Measurements from ENCODE around the gene P2RY2. TPM values are rescaled to one million over a fixed set of nuclear protein-coding genes. Genes with fewer than 3 reads are reported as not detected.

P2RY2 gene
- total RNA-seq, 1 donor from 2014 or later = 4.2 TPM

GRCh38 chr11:73223998-73224730, 6.1 kb downstream of the P2RY2 start:
- no peak for TF ChIP-seq CTCF (IDR thresholded peaks at IDR 0.05; ENCODE audit: insufficient read depth, low read length, poor library complexity, severe bottlenecking)

GRCh38 chr11:73225001-73225686, 7.1 kb downstream of the P2RY2 start:
- no peak for DNase-seq (ENCODE audit: low read depth)
- H3K36me3 ChIP-seq (ENCODE audit: control insufficient read depth, insufficient read depth, low read length) = no peaks in the 10 kb centered on the region
- no peak for TF ChIP-seq CTCF (IDR thresholded peaks at IDR 0.05; ENCODE audit: insufficient read depth, low read length, poor library complexity, severe bottlenecking)
- no peaks in the 10 kb centered on the region for H3K27me3 ChIP-seq (ENCODE audit: control insufficient read depth, insufficient read depth, low read length)
- H3K4me3 ChIP-seq (ENCODE audit: low read depth, low read length) = no peak overlapping the region

More at GRCh38 chr11:73223998-73224730, 6.1 kb downstream of the P2RY2 start:
- Histone ChIP-seq H3K4me3 (ENCODE audit: low read depth, low read length) (no peak overlapping the region), H3K27me3 (ENCODE audit: control insufficient read depth, insufficient read depth, low read length) (no peaks in the 10 kb centered on the region), H3K36me3 (ENCODE audit: control insufficient read depth, insufficient read depth, low read length) (no peaks in the 10 kb centered on the region)
- DNase-seq (ENCODE audit: low read depth) = no peak

GRCh38 chr11:73225851-73226250, 7.8 kb downstream of the P2RY2 start:
- no peaks in the 10 kb centered on the region for H3K27me3 ChIP-seq (ENCODE audit: control insufficient read depth, insufficient read depth, low read length)
- H3K36me3 ChIP-seq (ENCODE audit: control insufficient read depth, insufficient read depth, low read length) = no peaks in the 10 kb centered on the region
- no peak overlapping the region for H3K4me3 ChIP-seq (ENCODE audit: low read depth, low read length)
- DNase-seq (ENCODE audit: low read depth) = no peak
- TF ChIP-seq CTCF (IDR thresholded peaks at IDR 0.05; ENCODE audit: insufficient read depth, low read length, poor library complexity, severe bottlenecking) = no peak

GRCh38 chr11:73226297-73227006, 8.4 kb downstream of the P2RY2 start:
- Histone ChIP-seq H3K27me3 (ENCODE audit: control insufficient read depth, insufficient read depth, low read length) (no peaks in the 10 kb centered on the region), H3K36me3 (ENCODE audit: control insufficient read depth, insufficient read depth, low read length) (no peaks in the 10 kb centered on the region), H3K4me3 (ENCODE audit: low read depth, low read length) (no peak overlapping the region)
- no peak for DNase-seq (ENCODE audit: low read depth)
- no peak for TF ChIP-seq CTCF (IDR thresholded peaks at IDR 0.05; ENCODE audit: insufficient read depth, low read length, poor library complexity, severe bottlenecking)

GRCh38 chr11:73227571-73228211, 9.6 kb downstream of the P2RY2 start:
- no peak overlapping the region for H3K4me3 ChIP-seq (ENCODE audit: low read depth, low read length)
- no peaks in the 10 kb centered on the region for H3K36me3 ChIP-seq (ENCODE audit: control insufficient read depth, insufficient read depth, low read length)
- peak; percentile 1 for TF ChIP-seq CTCF (IDR thresholded peaks at IDR 0.05; ENCODE audit: insufficient read depth, low read length, poor library complexity, severe bottlenecking)
- no peak for DNase-seq (ENCODE audit: low read depth)
- H3K27me3 ChIP-seq (ENCODE audit: control insufficient read depth, insufficient read depth, low read length) = no peaks in the 10 kb centered on the region

All from kidney epithelial cell (primary cell).